HG02763 (cell line): ENCODE measurements around the gene KRTAP10-1.

ENCODE experiments used
- ATAC-seq: cut with Tn5 transposase; IDR thresholded peaks from one replicate; pipeline ENCODE4 v1.9.1; 2021; ENCODE audit warnings: mild to moderate bottlenecking, moderate library complexity; ENCODE audit not compliant: unreplicated experiment

The KRTAP10-1 gene

GRCh38 chr21:44530221-44530902 lies 9.6 kb downstream of the KRTAP10-1 start:
- no peak for ATAC-seq

- ATAC-seq, result no peak
These were observed 10.4 kb downstream of the KRTAP10-1 start for GRCh38 chr21:44529503-44530125.

GRCh38 chr21:44529011-44529421 lies 11.0 kb downstream of the KRTAP10-1 start:
- no peak for ATAC-seq

- no peak for ATAC-seq
These were observed 11.4 kb downstream of the KRTAP10-1 start for GRCh38 chr21:44528634-44528995.

GRCh38 chr21:44527983-44528633 lies 11.9 kb downstream of the KRTAP10-1 start:
- ATAC-seq, result no peak

- ATAC-seq, result no peak
These were observed 12.6 kb downstream of the KRTAP10-1 start for GRCh38 chr21:44527156-44527982.

GRCh38 chr21:44526096-44526997 lies 13.6 kb downstream of the KRTAP10-1 start:
- ATAC-seq, result no peak

- ATAC-seq, result no peak
These were observed 14.5 kb downstream of the KRTAP10-1 start for GRCh38 chr21:44525391-44526095.

GRCh38 chr21:44524414-44525371 lies 15.3 kb downstream of the KRTAP10-1 start:
- no peak for ATAC-seq

GRCh38 chr21:44523567-44524413 lies 16.2 kb downstream of the KRTAP10-1 start:
- no peak for ATAC-seq

- no peak for ATAC-seq
These were observed 17.2 kb downstream of the KRTAP10-1 start for GRCh38 chr21:44522753-44523204.

- no peak for ATAC-seq
These were observed 17.9 kb downstream of the KRTAP10-1 start for GRCh38 chr21:44521928-44522752.

GRCh38 chr21:44521301-44521927 lies 18.6 kb downstream of the KRTAP10-1 start:
- no peak for ATAC-seq

GRCh38 chr21:44520326-44521300 lies 19.4 kb downstream of the KRTAP10-1 start:
- no peak for ATAC-seq
